Suprapubic skin (tissue), 4 donors: Measurements from ENCODE around the gene CBFA2T3. TPM values are rescaled to one million over a fixed set of nuclear protein-coding genes. Genes with fewer than 3 reads are reported as not detected.
"Not testable (repeated sequence)": the region's sequence is repeated elsewhere in the genome, so short reads cannot be mapped to it uniquely, and the experiment has no call there.

Source experiments
- DNase-seq, 2 donors: peaks; one replicate each; pipeline ENCODE4 v3.0.0-alpha.2; 2019; ENCODE audit warnings: low spot score in 2 of 2
- H3K27ac ChIP-seq: fragments of 200-600 bp; sonication (generic); one replicate; pipeline ENCODE4 v1.5.1; 2019
- H3K27me3 ChIP-seq: fragments of 200-600 bp; sonication (generic); one replicate; pipeline ENCODE4 v1.5.1; 2019
- H3K36me3 ChIP-seq: fragments of 200-600 bp; sonication (generic); one replicate; pipeline ENCODE4 v1.5.1; 2019
- H3K4me1 ChIP-seq: fragments of 200-600 bp; sonication (generic); one replicate; pipeline ENCODE4 v1.5.1; 2019
- H3K4me3 ChIP-seq: fragments of 200-600 bp; sonication (generic); one replicate; pipeline ENCODE4 v1.5.1; 2019; ENCODE audit warnings: mild to moderate bottlenecking
- H3K9me3 ChIP-seq: fragments of 200-600 bp; sonication (generic); one replicate; pipeline ENCODE4 v1.5.1; 2019
- CTCF ChIP-seq, 2 donors: fragments of 200-600 bp in 1 of 2; fragments of 450-650 bp in 1 of 2; sonication (generic) in 1 of 2; IDR thresholded peaks; one replicate each; pipeline ENCODE4 v1.5.1; 2016 to 2019; ENCODE audit warnings: antibody characterized with exemption in 2 of 2, mild to moderate bottlenecking in 1 of 2, moderate library complexity in 1 of 2
- EP300 ChIP-seq: sonication (generic); formaldehyde crosslinking; IDR thresholded peaks from one replicate; pipeline ENCODE4 v1.6.1; 2017; ENCODE audit warnings: antibody characterized with exemption
- POLR2A ChIP-seq, 2 donors: fragments of 450-650 bp; IDR thresholded peaks; one replicate each; pipeline ENCODE4 v1.6.1; 2017; ENCODE audit warnings: antibody characterized with exemption in 2 of 2, mild to moderate bottlenecking in 2 of 2, moderate library complexity in 2 of 2
- POLR2AphosphoS5 ChIP-seq, 3 donors: sonication (generic); formaldehyde crosslinking; IDR thresholded peaks; one replicate each; pipeline ENCODE4 v1.6.1; 2017; ENCODE audit warnings: antibody characterized with exemption in 3 of 3
- WGBS: methylation state at CpG from one replicate; pipeline ENCODE4 v1.1.5; 2018; 5-methylcytosine and 5-hydroxymethylcytosine counted together
- total RNA-seq, 4 donors: library from RNA; depleted of rRNA; stranded (reverse); fragments of >200 nt; gene quantifications; one replicate each; pipeline ENCODE4 v1.1.0, GENCODE V29; 2016

CBFA2T3 gene
- total RNA-seq, 4 donors from 2014 or later = 1.5 to 6.6 (median 2.9) TPM

- Histone ChIP-seq H3K27ac (no peak overlapping the region), H3K36me3 (no peaks in the 10 kb centered on the region), H3K9me3 (peaks cover 2% of the 10 kb centered on the region), H3K4me3 (no peak overlapping the region), H3K27me3 (peaks cover 66% of the 10 kb centered on the region), H3K4me1 (no peaks in the 10 kb centered on the region)
- DNase-seq = peak in 1 of 2 donors; percentile 77
- TF ChIP-seq POLR2AphosphoS5 (IDR thresholded peaks at IDR 0.05) (no peak), POLR2A (IDR thresholded peaks at IDR 0.05) (no peak), EP300 (no peak), CTCF (IDR thresholded peaks at IDR 0.05) (no peak)
- WGBS = 88% methylated on average over 13 of the region's 21 CpGs
Observed at GRCh38 chr16:89020068-89020924, 43.3 kb upstream of the CBFA2T3 start.

DNA sequence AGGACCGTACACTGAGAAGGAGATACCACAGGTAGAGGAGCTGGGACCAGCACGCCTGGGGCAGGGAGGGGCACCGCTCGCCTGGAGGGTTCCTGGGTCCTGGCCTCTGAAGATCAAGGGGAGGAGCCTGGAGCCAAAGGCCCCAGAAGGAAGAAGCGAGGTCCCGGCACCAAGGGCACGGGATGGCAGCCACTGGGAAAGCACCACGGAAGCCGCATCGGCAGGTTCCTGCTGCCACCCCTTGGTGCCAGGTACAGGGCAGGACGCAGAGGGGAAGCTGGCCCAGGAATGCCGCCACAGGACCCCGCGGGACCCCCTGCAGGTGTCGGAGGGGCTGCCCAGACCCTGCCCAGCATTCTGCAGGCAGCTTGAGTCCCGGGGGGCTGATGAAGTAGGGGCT lies 42.5 kb upstream of the CBFA2T3 start:
- Histone ChIP-seq H3K27me3 (peaks cover 71% of the 10 kb centered on the region), H3K4me3 (no peak overlapping the region), H3K9me3 (no peaks in the 10 kb centered on the region), H3K36me3 (no peaks in the 10 kb centered on the region), H3K27ac (no peak overlapping the region), H3K4me1 (no peaks in the 10 kb centered on the region)
- DNase-seq = peak in 1 of 2 donors; percentile 53
- WGBS = 80% methylated on average over 5 of the region's 16 CpGs
- TF ChIP-seq EP300 = no peak
- no peak for TF ChIP-seq POLR2AphosphoS5 (IDR thresholded peaks at IDR 0.05)
- TF ChIP-seq CTCF (IDR thresholded peaks at IDR 0.05) = no peak
- TF ChIP-seq POLR2A (IDR thresholded peaks at IDR 0.05) = no peak

DNA sequence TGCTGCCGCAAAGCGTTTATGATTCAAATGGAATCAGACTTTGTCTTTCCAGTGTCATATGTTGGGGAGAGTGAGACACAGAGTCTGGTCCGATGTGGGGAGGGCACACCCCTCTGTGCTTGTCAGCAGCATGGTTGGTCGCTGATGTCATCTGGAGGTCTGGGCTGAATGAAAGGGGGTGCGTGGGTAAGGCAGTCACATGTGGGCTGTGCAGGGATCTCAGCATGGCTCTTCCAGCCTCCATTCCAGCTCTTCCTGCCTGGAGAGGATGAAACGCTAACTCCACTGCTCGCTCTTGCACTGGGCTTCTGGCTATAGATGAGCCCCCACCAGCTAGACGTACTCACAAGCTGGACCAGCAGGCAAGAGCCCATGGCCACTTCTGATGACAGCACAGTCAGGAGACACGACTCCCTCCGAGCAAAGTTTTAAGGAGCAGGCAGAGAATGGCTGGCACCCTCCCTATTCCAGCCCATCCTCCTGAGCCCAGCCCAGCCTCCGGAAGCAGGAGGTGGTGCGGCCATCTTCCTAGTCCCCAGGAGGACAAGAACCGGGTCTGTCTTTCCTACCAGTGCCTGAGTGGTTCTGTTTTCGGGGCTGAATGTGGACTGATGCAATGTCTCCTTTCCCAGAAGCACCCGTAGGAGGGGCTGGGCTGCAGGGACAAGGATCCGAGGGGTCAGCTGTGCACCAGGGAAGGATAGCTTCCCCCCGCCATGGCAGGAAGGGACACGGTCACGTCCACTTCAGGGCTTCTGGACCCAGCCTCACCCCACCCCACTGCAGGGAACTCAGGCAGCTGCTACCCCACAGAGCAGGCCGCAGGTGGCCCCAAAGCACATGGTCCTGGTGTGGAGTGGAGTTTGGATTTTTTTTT lies 41.5 kb upstream of the CBFA2T3 start:
- peak in 1 of 2 donors; percentile 65 for DNase-seq
- TF ChIP-seq CTCF (IDR thresholded peaks at IDR 0.05) = no peak
- no peak for TF ChIP-seq EP300
- TF ChIP-seq POLR2AphosphoS5 (IDR thresholded peaks at IDR 0.05) = no peak
- TF ChIP-seq POLR2A (IDR thresholded peaks at IDR 0.05) = no peak
- WGBS = 71% methylated on average over 17 of the region's 20 CpGs
- Histone ChIP-seq H3K9me3 (no peaks in the 10 kb centered on the region), H3K27me3 (peaks cover 72% of the 10 kb centered on the region), H3K27ac (no peak overlapping the region), H3K36me3 (no peaks in the 10 kb centered on the region), H3K4me1 (no peaks in the 10 kb centered on the region), H3K4me3 (no peak overlapping the region)

DNA sequence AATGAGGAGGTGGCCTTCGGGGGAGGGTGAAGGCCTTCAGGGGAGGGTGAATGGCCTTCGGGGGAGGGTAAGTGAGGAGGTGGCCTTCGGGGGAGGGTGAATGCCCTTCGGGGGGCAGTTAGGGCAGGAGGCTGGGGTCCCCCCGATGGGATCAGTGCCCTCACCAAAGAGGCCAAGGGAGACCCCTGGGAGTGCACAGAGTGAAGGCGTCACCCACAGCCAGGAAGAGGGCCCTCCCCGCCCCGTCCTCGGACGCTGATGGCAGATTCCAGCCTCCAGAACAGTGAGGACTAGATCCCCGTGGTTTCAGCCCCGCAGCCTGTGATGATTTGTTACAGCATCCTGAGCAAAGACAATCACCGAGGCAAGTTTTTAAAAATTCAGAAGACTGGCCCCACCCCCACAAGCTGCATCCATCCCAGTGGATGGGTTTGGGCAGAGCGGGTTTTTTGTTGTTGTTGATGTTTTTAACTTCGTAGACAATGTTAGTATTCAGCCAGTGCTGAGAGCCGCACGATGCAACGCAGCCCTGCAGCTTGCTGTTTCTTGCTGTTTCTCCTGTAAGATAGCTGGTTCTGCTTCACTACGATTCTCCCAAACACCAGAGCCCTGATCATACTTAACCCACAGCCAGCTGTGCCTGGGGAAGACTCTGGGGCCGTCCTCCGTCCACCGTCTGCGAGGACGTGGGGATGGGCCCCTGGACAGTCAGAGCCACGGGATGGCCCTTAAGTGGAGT lies 40.7 kb upstream of the CBFA2T3 start:
- H3K27ac ChIP-seq = no peak overlapping the region
- peaks cover 72% of the 10 kb centered on the region for H3K27me3 ChIP-seq
- no peaks in the 10 kb centered on the region for H3K4me1 ChIP-seq
- WGBS = 59% methylated on average over 25 of the region's 25 CpGs
- peak in 1 of 2 donors; percentile 63 for DNase-seq
- no peak overlapping the region for H3K4me3 ChIP-seq
- H3K36me3 ChIP-seq = no peaks in the 10 kb centered on the region
- no peak for TF ChIP-seq POLR2A (IDR thresholded peaks at IDR 0.05)
- no peak for TF ChIP-seq POLR2AphosphoS5 (IDR thresholded peaks at IDR 0.05)
- no peak for TF ChIP-seq CTCF (IDR thresholded peaks at IDR 0.05)
- no peaks in the 10 kb centered on the region for H3K9me3 ChIP-seq

DNA sequence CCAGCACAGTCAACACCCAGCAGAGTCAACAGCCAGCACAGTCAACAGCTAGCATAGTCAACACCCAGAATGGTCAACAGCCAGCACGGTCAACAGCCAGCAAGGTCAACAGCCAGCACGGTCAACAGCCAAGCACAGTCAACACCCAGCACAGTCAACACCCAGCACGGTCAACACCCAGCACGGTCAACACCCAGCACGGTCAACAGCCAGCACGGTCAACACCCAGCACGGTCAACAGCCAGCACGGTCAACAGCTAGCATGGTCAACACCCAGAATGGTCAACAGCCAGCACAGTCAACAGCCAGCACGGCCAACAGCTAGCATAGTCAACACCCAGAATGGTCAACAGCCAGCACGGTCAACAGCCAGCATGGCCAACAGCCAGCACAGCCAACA lies 39.6 kb upstream of the CBFA2T3 start:
- H3K27ac ChIP-seq, H3K4me1 ChIP-seq, H3K36me3 ChIP-seq, H3K4me3 ChIP-seq, H3K9me3 ChIP-seq: not testable (repeated sequence)
- peak in 1 of 2 donors; percentile 60 for DNase-seq
- WGBS = 97% methylated on average over 6 of the region's 10 CpGs
- H3K27me3 ChIP-seq = peaks cover 65% of the 10 kb centered on the region
